SK-N-SH treated with all-trans-retinoic acid at 6 μM for 48 hours (cell line): Measurements from ENCODE around the gene NOP56.

Source experiments
- ARNTL ChIP-seq: fragments of 450-650 bp; formaldehyde crosslinking; IDR thresholded peaks from 2 replicates; pipeline ENCODE4 v1.5.0; 2020; ENCODE audit warnings: low read depth, mild to moderate bottlenecking, moderate library complexity, borderline replicate concordance
- BACH2 ChIP-seq: fragments of 250-450 bp; sonication (Bioruptor Pico); IDR thresholded peaks from 2 replicates; pipeline ENCODE4 v1.9.0; 2021; ENCODE audit warnings: mild to moderate bottlenecking, borderline replicate concordance
- CREB5 ChIP-seq: fragments of 250-450 bp; sonication (Bioruptor Pico); IDR thresholded peaks from 2 replicates; pipeline ENCODE4 v1.5.1; 2020; ENCODE audit warnings: low read depth, mild to moderate bottlenecking, moderate library complexity
- ISL1 ChIP-seq: fragments of 250-450 bp; sonication (Bioruptor Pico); IDR thresholded peaks from 2 replicates; pipeline ENCODE4 v2.1.2; 2022; ENCODE audit warnings: mild to moderate bottlenecking, moderate library complexity
- OSR1 ChIP-seq: fragments of 250-450 bp; sonication (Bioruptor Pico); IDR thresholded peaks from 2 replicates; pipeline ENCODE4 v1.8.0; 2022; ENCODE audit warnings: moderate library complexity, mild to moderate bottlenecking, inconsistent platforms
- SNAI2 ChIP-seq: fragments of 250-450 bp; sonication (Bioruptor Pico); IDR thresholded peaks from 2 replicates; pipeline ENCODE4 v1.5.0; 2020; ENCODE audit warnings: mild to moderate bottlenecking, moderate library complexity
- ZC3H10 ChIP-seq: fragments of 250-450 bp; sonication (Bioruptor Pico); IDR thresholded peaks from 2 replicates; pipeline ENCODE4 v1.5.1; 2021; ENCODE audit warnings: mild to moderate bottlenecking, moderate library complexity
- TF ChIP-seq, protein P1 (sequence below): fragments of 250-450 bp; sonication (Bioruptor Pico); IDR thresholded peaks from 2 replicates; pipeline ENCODE4 v1.8.0; 2020; ENCODE audit warnings: mild to moderate bottlenecking, moderate library complexity, borderline replicate concordance

DNA sequence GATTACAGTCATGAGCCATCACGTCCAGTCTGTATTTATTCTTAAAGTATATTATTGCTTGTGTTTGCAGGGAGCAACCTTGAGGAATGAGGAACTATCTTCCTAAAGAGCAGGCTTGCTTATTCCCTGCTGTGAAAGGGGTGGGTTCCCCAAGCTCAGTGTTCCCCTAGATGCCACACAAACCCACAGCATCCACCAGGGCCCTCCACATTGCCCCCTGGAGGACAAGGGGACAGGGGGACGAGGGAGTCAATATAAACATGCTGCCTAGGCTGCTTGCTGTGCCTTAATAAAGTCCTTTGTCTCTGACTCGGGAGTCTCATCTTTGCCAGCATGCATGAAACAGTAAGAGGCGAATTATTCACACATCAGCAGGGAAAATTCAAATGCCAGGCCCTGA, 19.5 kb downstream of the NOP56 start:
- TF ChIP-seq SNAI2 (CRISPR knock-in tag) (no peak), BACH2 (no peak), ISL1 (CRISPR knock-in tag) (no peak), CREB5 (CRISPR knock-in tag) (no peak), ARNTL (CRISPR knock-in tag) (no peak), OSR1 (CRISPR knock-in tag) (no peak), ZC3H10 (CRISPR knock-in tag) (no peak)
- TF ChIP-seq, protein P1, sequence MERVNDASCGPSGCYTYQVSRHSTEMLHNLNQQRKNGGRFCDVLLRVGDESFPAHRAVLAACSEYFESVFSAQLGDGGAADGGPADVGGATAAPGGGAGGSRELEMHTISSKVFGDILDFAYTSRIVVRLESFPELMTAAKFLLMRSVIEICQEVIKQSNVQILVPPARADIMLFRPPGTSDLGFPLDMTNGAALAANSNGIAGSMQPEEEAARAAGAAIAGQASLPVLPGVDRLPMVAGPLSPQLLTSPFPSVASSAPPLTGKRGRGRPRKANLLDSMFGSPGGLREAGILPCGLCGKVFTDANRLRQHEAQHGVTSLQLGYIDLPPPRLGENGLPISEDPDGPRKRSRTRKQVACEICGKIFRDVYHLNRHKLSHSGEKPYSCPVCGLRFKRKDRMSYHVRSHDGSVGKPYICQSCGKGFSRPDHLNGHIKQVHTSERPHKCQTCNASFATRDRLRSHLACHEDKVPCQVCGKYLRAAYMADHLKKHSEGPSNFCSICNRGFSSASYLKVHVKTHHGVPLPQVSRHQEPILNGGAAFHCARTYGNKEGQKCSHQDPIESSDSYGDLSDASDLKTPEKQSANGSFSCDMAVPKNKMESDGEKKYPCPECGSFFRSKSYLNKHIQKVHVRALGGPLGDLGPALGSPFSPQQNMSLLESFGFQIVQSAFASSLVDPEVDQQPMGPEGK (CRISPR knock-in tag): no peak
